Skin epidermis (tissue), 12 donors: ENCODE measurements around the gene SLC22A3.
A peak's percentile ranks its signal among the peaks of the same experiment; 100 is the strongest.
"Not testable (repeated sequence)": the region's sequence is repeated elsewhere in the genome, so short reads cannot be mapped to it uniquely, and the experiment has no call there.

Experiments
- H3K27ac ChIP-seq, 21 experiments: fragments of 200-600 bp; sonication (generic) in 11 of 21; one replicate each; pipeline ENCODE4 v1.5.0; 2020; ENCODE audit warnings: mild to moderate bottlenecking in 3 of 21, inconsistent platforms in 2 of 21, moderate library complexity in 2 of 21
- H3K4me3 ChIP-seq, 7 experiments: fragments of 200-600 bp; sonication (generic) in 2 of 7; one replicate each; pipeline ENCODE4 v1.5.0; 2020; ENCODE audit warnings: inconsistent platforms in 2 of 7, mild to moderate bottlenecking in 2 of 7, moderate library complexity in 1 of 7

SLC22A3 gene

GRCh38 chr6:160348223-160349019 lies at the start of gene SLC22A3:
Gene SLC22A3 (plus strand): TSS chr6:160348378. CDS start chr6:160348420, 42 bp downstream.
- Histone ChIP-seq H3K4me3 (peak within 1 kb of the TSS; percentile 34 to 65 (median 49)), H3K27ac (peak within 1 kb of the TSS; percentile 15 to 81 (median 68))

GRCh38 chr6:160299559-160299958 lies 48.6 kb upstream of the SLC22A3 start:
- Histone ChIP-seq H3K27ac (peak overlapping the region in 11 of 21 experiments; percentile 11 to 73 (median 46)), H3K4me3 (no peak overlapping the region)

GRCh38 chr6:160300076-160300695 lies 48.0 kb upstream of the SLC22A3 start:
- Histone ChIP-seq H3K27ac (peak overlapping the region in 14 of 21 experiments; percentile 11 to 73 (median 52)), H3K4me3 (no peak overlapping the region)

- H3K27ac ChIP-seq: no peak overlapping the region
- no peak overlapping the region for H3K4me3 ChIP-seq
These were observed 46.8 kb upstream of the SLC22A3 start for GRCh38 chr6:160301339-160301738.

- not testable (repeated sequence) for H3K4me3 ChIP-seq, H3K27ac ChIP-seq
These were observed 45.6 kb upstream of the SLC22A3 start for GRCh38 chr6:160302431-160303082.

- Histone ChIP-seq H3K27ac (no peak overlapping the region), H3K4me3 (no peak overlapping the region)
These were observed 44.4 kb upstream of the SLC22A3 start for GRCh38 chr6:160303806-160304205.

- H3K4me3 ChIP-seq: no peak overlapping the region
- H3K27ac ChIP-seq: no peak overlapping the region
These were observed 42.1 kb upstream of the SLC22A3 start for GRCh38 chr6:160305926-160306713.

GRCh38 chr6:160309718-160310117 lies 38.5 kb upstream of the SLC22A3 start:
- Histone ChIP-seq H3K4me3 (no peak overlapping the region), H3K27ac (no peak overlapping the region)

GRCh38 chr6:160312900-160313299 lies 35.3 kb upstream of the SLC22A3 start:
- H3K27ac ChIP-seq: no peak overlapping the region
- H3K4me3 ChIP-seq: no peak overlapping the region

GRCh38 chr6:160315310-160315709 lies 32.9 kb upstream of the SLC22A3 start:
- no peak overlapping the region for H3K27ac ChIP-seq

GRCh38 chr6:160316261-160316660 lies 31.9 kb upstream of the SLC22A3 start:
- no peak overlapping the region for H3K27ac ChIP-seq
- H3K4me3 ChIP-seq: no peak overlapping the region

More at GRCh38 chr6:160315310-160315709, 32.9 kb upstream of the SLC22A3 start:
- H3K4me3 ChIP-seq: no peak overlapping the region

- no peak overlapping the region for H3K27ac ChIP-seq
- no peak overlapping the region for H3K4me3 ChIP-seq
These were observed 28.9 kb upstream of the SLC22A3 start for GRCh38 chr6:160319246-160319645.

- no peak overlapping the region for H3K27ac ChIP-seq
- no peak overlapping the region for H3K4me3 ChIP-seq
These were observed 26.3 kb upstream of the SLC22A3 start for GRCh38 chr6:160321729-160322505.

- H3K27ac ChIP-seq: no peak overlapping the region
These were observed 20.2 kb upstream of the SLC22A3 start for GRCh38 chr6:160327981-160328380.

GRCh38 chr6:160328447-160328846 lies 19.7 kb upstream of the SLC22A3 start:
- no peak overlapping the region for H3K27ac ChIP-seq

More at GRCh38 chr6:160327981-160328380, 20.2 kb upstream of the SLC22A3 start:
- no peak overlapping the region for H3K4me3 ChIP-seq

GRCh38 chr6:160329188-160329587 lies 19.0 kb upstream of the SLC22A3 start:
- H3K27ac ChIP-seq: no peak overlapping the region
- no peak overlapping the region for H3K4me3 ChIP-seq

More at GRCh38 chr6:160328447-160328846, 19.7 kb upstream of the SLC22A3 start:
- H3K4me3 ChIP-seq: no peak overlapping the region

GRCh38 chr6:160330619-160331018 lies 17.6 kb upstream of the SLC22A3 start:
- Histone ChIP-seq H3K4me3 (no peak overlapping the region), H3K27ac (peak overlapping the region in 1 of 21 experiments; percentile 53)

- Histone ChIP-seq H3K4me3 (no peak overlapping the region), H3K27ac (peak overlapping the region in 1 of 21 experiments; percentile 53)
These were observed 17.0 kb upstream of the SLC22A3 start for GRCh38 chr6:160331204-160331603.

GRCh38 chr6:160331753-160332152 lies 16.4 kb upstream of the SLC22A3 start:
- Histone ChIP-seq H3K4me3 (no peak overlapping the region), H3K27ac (no peak overlapping the region)
